GM18508 (cell line): ENCODE data around the gene SNRPD1.
"Not testable (repeated sequence)": the region's sequence is repeated elsewhere in the genome, so short reads cannot be mapped to it uniquely, and the experiment has no call there.

Experiments
- ATAC-seq: cut with Tn5 transposase; IDR thresholded peaks from one replicate; pipeline ENCODE4 v1.9.1; 2021; ENCODE audit warnings: moderate number of reproducible peaks; ENCODE audit not compliant: insufficient read depth, unreplicated experiment

SNRPD1 gene

GRCh38 chr18:21634588-21635199 lies 22.6 kb downstream of the SNRPD1 start:
- no peak for ATAC-seq

- ATAC-seq = no peak
Measured at GRCh38 chr18:21636769-21637168, 24.7 kb downstream of the SNRPD1 start.

GRCh38 chr18:21638822-21639221 lies 26.7 kb downstream of the SNRPD1 start:
- ATAC-seq = no peak

- not testable (repeated sequence) for ATAC-seq
Measured at GRCh38 chr18:21640375-21640774, 28.3 kb downstream of the SNRPD1 start.

- ATAC-seq = no peak
Measured at GRCh38 chr18:21650311-21650710, 38.2 kb downstream of the SNRPD1 start.

GRCh38 chr18:21652073-21652472 lies 40.0 kb downstream of the SNRPD1 start:
- no peak for ATAC-seq

GRCh38 chr18:21653361-21653760 lies 41.2 kb downstream of the SNRPD1 start:
- ATAC-seq = no peak

GRCh38 chr18:21656402-21656801 lies 44.3 kb downstream of the SNRPD1 start:
- no peak for ATAC-seq

GRCh38 chr18:21660078-21660477 lies 48.0 kb downstream of the SNRPD1 start:
- ATAC-seq = peak; percentile 44

GRCh38 chr18:21662581-21662980 lies 50.5 kb downstream of the SNRPD1 start:
- no peak for ATAC-seq

GRCh38 chr18:21663578-21663977 lies 51.5 kb downstream of the SNRPD1 start:
- ATAC-seq = no peak

- ATAC-seq = no peak
Measured at GRCh38 chr18:21664069-21664468, 52.0 kb downstream of the SNRPD1 start.

- ATAC-seq = no peak
Measured at GRCh38 chr18:21669736-21670285, 57.7 kb downstream of the SNRPD1 start.

- ATAC-seq = no peak
Measured at GRCh38 chr18:21672521-21673267, 60.6 kb downstream of the SNRPD1 start.

GRCh38 chr18:21675354-21675753 lies 63.2 kb downstream of the SNRPD1 start:
- not testable (repeated sequence) for ATAC-seq

- no peak for ATAC-seq
Measured at GRCh38 chr18:21678859-21679258, 66.7 kb downstream of the SNRPD1 start.

GRCh38 chr18:21680161-21680560 lies 68.0 kb downstream of the SNRPD1 start:
- ATAC-seq = no peak

- ATAC-seq = no peak
Measured at GRCh38 chr18:21682371-21683051, 70.4 kb downstream of the SNRPD1 start.
